ENCODE results near the gene CTU2.

CTU2 gene

DNA sequence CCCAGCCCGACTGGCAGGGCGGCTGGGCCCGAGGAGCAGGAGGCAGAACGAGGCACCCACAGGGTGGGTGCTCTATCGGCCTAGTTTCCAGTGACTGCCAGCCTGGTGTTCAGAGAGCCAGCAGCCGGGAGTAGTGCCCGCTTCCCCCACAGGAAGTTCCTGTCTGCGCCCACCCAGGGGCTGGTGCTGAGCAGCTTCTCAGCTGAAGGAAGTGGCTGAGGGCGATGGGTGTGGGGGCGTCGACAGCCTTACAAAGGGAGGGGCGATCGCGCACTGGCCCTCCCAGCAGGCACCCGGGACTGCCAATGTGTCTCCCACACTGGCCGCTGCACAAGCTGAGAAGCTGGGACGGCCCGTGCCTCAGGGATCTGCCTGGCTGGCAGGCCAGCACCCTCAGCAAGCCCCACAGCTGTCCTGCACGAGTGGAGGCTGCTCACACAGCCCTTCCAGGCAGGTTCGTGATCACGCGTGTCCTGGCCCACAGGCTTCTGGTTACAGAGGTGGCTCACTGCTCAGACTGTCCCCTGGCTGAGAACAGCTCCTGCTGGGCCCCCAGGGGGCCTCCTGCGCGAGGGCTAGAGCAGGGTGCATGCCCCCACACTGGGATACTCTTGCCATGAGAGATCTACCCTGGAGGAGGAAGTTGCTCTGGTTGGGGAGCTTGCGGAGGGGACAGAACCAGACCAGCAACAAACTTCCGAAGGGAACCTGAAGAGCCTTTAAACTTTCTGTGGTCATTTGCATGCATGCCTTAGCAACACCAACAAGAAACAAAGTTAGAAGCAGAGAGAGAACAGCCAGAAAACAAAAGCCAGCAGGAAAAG is 2.6 kb upstream of the CTU2 start:
- TF ChIP-seq, protein P1, sequence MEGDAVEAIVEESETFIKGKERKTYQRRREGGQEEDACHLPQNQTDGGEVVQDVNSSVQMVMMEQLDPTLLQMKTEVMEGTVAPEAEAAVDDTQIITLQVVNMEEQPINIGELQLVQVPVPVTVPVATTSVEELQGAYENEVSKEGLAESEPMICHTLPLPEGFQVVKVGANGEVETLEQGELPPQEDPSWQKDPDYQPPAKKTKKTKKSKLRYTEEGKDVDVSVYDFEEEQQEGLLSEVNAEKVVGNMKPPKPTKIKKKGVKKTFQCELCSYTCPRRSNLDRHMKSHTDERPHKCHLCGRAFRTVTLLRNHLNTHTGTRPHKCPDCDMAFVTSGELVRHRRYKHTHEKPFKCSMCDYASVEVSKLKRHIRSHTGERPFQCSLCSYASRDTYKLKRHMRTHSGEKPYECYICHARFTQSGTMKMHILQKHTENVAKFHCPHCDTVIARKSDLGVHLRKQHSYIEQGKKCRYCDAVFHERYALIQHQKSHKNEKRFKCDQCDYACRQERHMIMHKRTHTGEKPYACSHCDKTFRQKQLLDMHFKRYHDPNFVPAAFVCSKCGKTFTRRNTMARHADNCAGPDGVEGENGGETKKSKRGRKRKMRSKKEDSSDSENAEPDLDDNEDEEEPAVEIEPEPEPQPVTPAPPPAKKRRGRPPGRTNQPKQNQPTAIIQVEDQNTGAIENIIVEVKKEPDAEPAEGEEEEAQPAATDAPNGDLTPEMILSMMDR (IDR thresholded peaks at IDR 0.05; ENCODE audit: extremely low read depth, missing control alignments) = no peak
- DNase-seq (ENCODE audit: low spot score) = no peak

DNA sequence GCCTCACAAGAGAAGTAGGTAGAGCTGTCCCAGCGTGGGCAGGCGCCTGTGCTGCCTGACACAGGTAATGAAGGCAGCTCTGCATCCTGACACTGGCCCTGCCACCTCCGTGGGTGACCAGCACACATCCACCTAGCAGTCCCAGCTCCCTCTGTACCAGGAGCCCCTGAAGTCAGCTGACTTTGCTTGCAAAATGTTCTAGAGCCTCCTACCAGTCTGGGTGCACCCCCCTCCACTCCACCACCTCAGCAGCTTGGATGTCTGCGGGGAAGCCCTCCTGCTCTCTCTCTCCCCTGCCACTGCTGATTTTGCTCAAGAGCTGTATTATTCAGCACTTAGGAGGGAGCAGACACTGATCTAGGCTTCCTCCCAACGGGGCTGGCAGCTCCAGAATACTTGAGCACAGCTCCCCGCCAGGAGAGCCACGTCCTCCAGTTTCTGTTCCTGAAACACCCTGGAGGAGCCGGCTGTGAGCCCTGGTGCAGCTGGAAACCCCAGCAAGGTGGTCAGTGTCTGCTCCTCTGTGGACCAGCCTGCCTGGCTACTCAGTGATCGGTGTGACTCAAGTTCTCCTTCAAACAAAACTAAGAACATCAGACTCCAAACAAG is 1.1 kb upstream of the CTU2 start:
- TF ChIP-seq, protein P1 (IDR thresholded peaks at IDR 0.05; ENCODE audit: extremely low read depth, missing control alignments) = no peak
- no peak for DNase-seq (ENCODE audit: low spot score)

DNA sequence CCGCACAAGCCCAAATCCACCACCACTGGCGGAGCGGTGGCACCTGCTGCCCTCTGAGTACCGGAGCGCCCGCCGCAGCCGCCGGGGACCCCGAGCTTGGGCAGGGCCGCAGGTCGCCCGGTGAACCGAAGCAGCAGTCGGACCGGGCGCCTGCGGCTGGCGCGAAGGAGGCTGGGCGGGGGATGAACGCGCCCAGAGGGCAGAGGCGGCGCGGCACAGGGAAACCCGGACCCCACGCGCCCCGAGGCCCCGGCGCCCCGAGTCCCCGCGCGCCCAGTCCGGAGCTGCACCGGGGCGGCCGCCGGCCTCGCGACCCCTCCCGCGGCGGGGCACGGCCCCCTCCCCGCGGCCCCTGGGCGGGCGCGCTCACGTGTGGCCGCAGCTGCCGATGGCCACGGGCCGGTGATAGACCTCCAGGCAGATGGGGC is 488 bp upstream of the CTU2 start:
- DNase-seq (ENCODE audit: low spot score) = peak; percentile 67

DNA sequence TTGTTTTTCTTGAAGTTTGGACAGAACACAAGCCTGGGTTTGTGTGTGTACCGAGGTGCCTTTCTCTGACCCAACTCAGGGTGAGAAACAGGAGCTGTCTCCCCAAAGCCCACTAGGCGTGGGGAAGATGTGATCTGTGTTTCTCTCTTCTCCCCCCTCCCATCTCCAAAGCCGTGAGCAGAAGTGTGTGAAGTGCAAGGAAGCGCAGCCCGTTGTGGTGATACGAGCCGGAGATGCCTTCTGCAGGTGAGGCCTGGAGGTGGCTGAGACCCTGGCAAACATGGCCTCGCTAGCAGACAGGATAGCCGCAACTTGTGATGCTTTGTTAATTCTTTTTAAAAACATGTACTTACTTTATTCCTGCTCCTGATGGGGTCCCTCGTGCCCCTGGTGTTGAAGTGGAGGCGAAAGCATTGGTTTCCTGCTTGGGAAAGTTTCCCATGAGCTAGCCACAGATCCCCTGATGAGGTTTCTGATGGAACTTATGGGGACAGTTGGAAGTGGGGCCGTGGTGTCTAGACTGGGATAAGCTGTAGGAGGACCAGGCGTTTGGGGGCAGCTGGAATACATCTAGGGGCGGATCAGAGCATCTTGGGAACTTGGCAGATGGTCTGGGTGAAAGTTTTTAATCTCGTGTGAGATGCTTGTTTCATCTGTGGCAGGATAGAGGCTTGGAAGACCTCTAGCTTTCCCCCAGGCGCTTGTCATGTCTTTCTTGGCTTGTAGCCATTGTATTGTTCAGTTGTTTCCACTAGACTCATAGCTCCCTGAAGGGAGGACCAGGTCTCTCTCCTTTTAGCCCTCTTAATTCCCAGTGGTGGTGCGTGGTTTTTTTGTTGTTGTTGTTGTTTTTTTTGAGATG is 893 bp downstream of the CTU2 start:
- TF ChIP-seq, protein P1 (IDR thresholded peaks at IDR 0.05; ENCODE audit: extremely low read depth, missing control alignments) = no peak
- DNase-seq (ENCODE audit: low spot score) = no peak

More for the DNA sequence above, 488 bp upstream of the CTU2 start:
- TF ChIP-seq, protein P1 (IDR thresholded peaks at IDR 0.05; ENCODE audit: extremely low read depth, missing control alignments) = no peak

DNA sequence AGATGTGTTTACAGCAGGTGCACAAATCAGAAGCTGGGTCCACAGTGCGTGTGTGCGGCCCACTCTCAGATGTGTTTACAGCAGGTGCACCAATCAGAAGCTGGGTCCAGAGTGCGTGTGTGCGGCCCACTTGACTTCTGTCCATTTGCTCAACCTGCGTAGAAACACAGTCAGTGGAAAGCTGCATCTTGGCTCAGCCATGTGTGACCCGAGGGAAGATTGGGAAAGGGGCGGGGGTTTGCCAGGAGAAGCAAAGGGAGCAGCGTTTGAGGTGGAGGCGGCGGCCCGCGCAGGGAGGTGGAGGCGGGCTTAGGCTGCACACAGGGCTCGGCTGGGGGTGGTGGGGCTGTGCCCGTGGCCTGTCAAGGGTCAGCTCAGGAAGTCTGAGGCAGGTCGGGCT is 4.3 kb downstream of the CTU2 start:
- TF ChIP-seq, protein P1 (IDR thresholded peaks at IDR 0.05; ENCODE audit: extremely low read depth, missing control alignments) = no peak
- no peak for DNase-seq (ENCODE audit: low spot score)

DNA sequence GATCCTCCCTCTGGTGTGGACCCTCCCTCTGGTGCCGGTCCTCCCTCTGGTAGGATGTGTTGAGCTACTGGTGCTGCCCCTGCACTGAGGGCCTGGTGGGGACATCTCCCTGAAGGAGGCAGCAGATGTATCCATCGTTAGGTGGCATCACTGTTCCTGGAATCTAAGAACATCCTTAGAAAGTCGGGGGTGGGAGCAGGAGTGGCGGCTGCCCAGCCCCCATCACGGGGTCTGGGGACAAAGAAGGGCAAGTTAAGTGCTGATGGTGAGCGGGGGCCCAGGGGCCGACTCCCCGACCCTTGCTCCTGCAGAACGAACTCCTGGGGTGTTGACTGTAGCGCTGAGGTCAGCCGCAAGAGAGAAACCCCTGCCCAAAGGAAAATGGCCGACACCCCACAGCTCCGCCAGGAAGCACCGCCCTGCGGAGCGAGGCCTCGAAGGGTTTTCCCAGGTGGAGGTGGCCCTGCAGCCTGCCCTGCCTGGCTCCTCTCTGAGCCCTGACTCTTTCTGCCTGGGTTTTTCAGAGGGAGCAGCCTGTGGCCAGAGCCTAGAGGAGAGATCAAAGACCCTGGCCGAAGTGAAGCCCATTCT is 5.5 kb downstream of the CTU2 start:
- TF ChIP-seq, protein P1 (IDR thresholded peaks at IDR 0.05; ENCODE audit: extremely low read depth, missing control alignments) = no peak
- no peak for DNase-seq (ENCODE audit: low spot score)

Measured in GM20000 (cell line).